Activated naive CD4-positive, alpha-beta T cell treated with anti-CD3 and anti-CD28 coated beads, Interleukin-2, amount 50 U/mL, for 24 hours (primary cell): Measurements from ENCODE around the gene GOLGA6B.
"Not testable (repeated sequence)": the region's sequence is repeated elsewhere in the genome, so short reads cannot be mapped to it uniquely, and the experiment has no call there.

ENCODE experiments used
- H3K27ac Mint-ChIP-seq: one replicate; pipeline ENCODE4 v1.8.0; 2021; ENCODE audit warnings: mild to moderate bottlenecking, mixed read lengths
- H3K27me3 Mint-ChIP-seq: one replicate; pipeline ENCODE4 v1.8.0; 2021; ENCODE audit warnings: mixed read lengths
- H3K36me3 Mint-ChIP-seq: one replicate; pipeline ENCODE4 v1.8.0; 2021; ENCODE audit warnings: mixed read lengths
- H3K4me1 Mint-ChIP-seq: one replicate; pipeline ENCODE4 v1.8.0; 2021; ENCODE audit warnings: mixed read lengths
- H3K4me3 Mint-ChIP-seq: one replicate; pipeline ENCODE4 v1.8.0; 2021; ENCODE audit warnings: mild to moderate bottlenecking, mixed read lengths
- H3K9me3 Mint-ChIP-seq: one replicate; pipeline ENCODE4 v1.8.0; 2021; ENCODE audit warnings: mixed read lengths

The GOLGA6B gene

GRCh38 chr15:72654397-72654796 lies at the start of gene GOLGA6B:
GOLGA6B (plus strand) TSS chr15:72654697; CDS start chr15:72654738, 41 bp downstream.
- not testable (repeated sequence) for H3K4me3 Mint-ChIP-seq, H3K27me3 Mint-ChIP-seq, H3K36me3 Mint-ChIP-seq, H3K4me1 Mint-ChIP-seq, H3K9me3 Mint-ChIP-seq, H3K27ac Mint-ChIP-seq

GRCh38 chr15:72604794-72605193 lies 49.7 kb upstream of the GOLGA6B start:
- H3K4me3 Mint-ChIP-seq = no peak overlapping the region

GRCh38 chr15:72608084-72608483 lies 46.4 kb upstream of the GOLGA6B start:
- not testable (repeated sequence) for H3K27ac Mint-ChIP-seq, H3K4me1 Mint-ChIP-seq, H3K27me3 Mint-ChIP-seq, H3K9me3 Mint-ChIP-seq, H3K4me3 Mint-ChIP-seq, H3K36me3 Mint-ChIP-seq

More at GRCh38 chr15:72604794-72605193, 49.7 kb upstream of the GOLGA6B start:
- H3K4me1 Mint-ChIP-seq = no peaks in the 10 kb centered on the region
- no peaks in the 10 kb centered on the region for H3K27me3 Mint-ChIP-seq
- no peak overlapping the region for H3K27ac Mint-ChIP-seq
- no peaks in the 10 kb centered on the region for H3K9me3 Mint-ChIP-seq
- peaks cover 6% of the 10 kb centered on the region for H3K36me3 Mint-ChIP-seq

- no peaks in the 10 kb centered on the region for H3K9me3 Mint-ChIP-seq
- no peaks in the 10 kb centered on the region for H3K27me3 Mint-ChIP-seq
- peaks cover 6% of the 10 kb centered on the region for H3K36me3 Mint-ChIP-seq
- no peaks in the 10 kb centered on the region for H3K4me1 Mint-ChIP-seq
- no peak overlapping the region for H3K4me3 Mint-ChIP-seq
- H3K27ac Mint-ChIP-seq = no peak overlapping the region
Observed at GRCh38 chr15:72609862-72610261, 44.6 kb upstream of the GOLGA6B start.

- H3K4me3 Mint-ChIP-seq, H3K9me3 Mint-ChIP-seq, H3K4me1 Mint-ChIP-seq, H3K27ac Mint-ChIP-seq, H3K36me3 Mint-ChIP-seq, H3K27me3 Mint-ChIP-seq: not testable (repeated sequence)
Observed at GRCh38 chr15:72612324-72612723, 42.2 kb upstream of the GOLGA6B start.

- Mint-ChIP-seq H3K27ac (no peak overlapping the region), H3K4me1 (peaks cover 6% of the 10 kb centered on the region), H3K9me3 (no peaks in the 10 kb centered on the region), H3K27me3 (no peaks in the 10 kb centered on the region), H3K36me3 (no peaks in the 10 kb centered on the region), H3K4me3 (no peak overlapping the region)
Observed at GRCh38 chr15:72614810-72615532, 39.5 kb upstream of the GOLGA6B start.

GRCh38 chr15:72615533-72616233 lies 38.8 kb upstream of the GOLGA6B start:
- H3K4me1 Mint-ChIP-seq, H3K27ac Mint-ChIP-seq, H3K27me3 Mint-ChIP-seq, H3K36me3 Mint-ChIP-seq, H3K4me3 Mint-ChIP-seq, H3K9me3 Mint-ChIP-seq: not testable (repeated sequence)

GRCh38 chr15:72616491-72617210 lies 37.8 kb upstream of the GOLGA6B start:
- peaks cover 6% of the 10 kb centered on the region for H3K4me1 Mint-ChIP-seq
- no peaks in the 10 kb centered on the region for H3K27me3 Mint-ChIP-seq
- H3K27ac Mint-ChIP-seq = no peak overlapping the region
- no peaks in the 10 kb centered on the region for H3K36me3 Mint-ChIP-seq
- H3K4me3 Mint-ChIP-seq = no peak overlapping the region
- H3K9me3 Mint-ChIP-seq = no peaks in the 10 kb centered on the region

GRCh38 chr15:72623854-72624253 lies 30.6 kb upstream of the GOLGA6B start:
- not testable (repeated sequence) for H3K36me3 Mint-ChIP-seq, H3K4me3 Mint-ChIP-seq, H3K27me3 Mint-ChIP-seq, H3K4me1 Mint-ChIP-seq, H3K9me3 Mint-ChIP-seq, H3K27ac Mint-ChIP-seq

- not testable (repeated sequence) for H3K4me3 Mint-ChIP-seq, H3K27me3 Mint-ChIP-seq, H3K27ac Mint-ChIP-seq, H3K36me3 Mint-ChIP-seq, H3K4me1 Mint-ChIP-seq, H3K9me3 Mint-ChIP-seq
Observed at GRCh38 chr15:72626153-72626552, 28.3 kb upstream of the GOLGA6B start.

GRCh38 chr15:72628249-72629067 lies 26.0 kb upstream of the GOLGA6B start:
- not testable (repeated sequence) for H3K4me1 Mint-ChIP-seq, H3K9me3 Mint-ChIP-seq, H3K36me3 Mint-ChIP-seq, H3K27ac Mint-ChIP-seq, H3K4me3 Mint-ChIP-seq, H3K27me3 Mint-ChIP-seq

GRCh38 chr15:72629068-72629570 lies 25.4 kb upstream of the GOLGA6B start:
- H3K4me1 Mint-ChIP-seq, H3K36me3 Mint-ChIP-seq, H3K27me3 Mint-ChIP-seq, H3K4me3 Mint-ChIP-seq, H3K27ac Mint-ChIP-seq, H3K9me3 Mint-ChIP-seq: not testable (repeated sequence)

- not testable (repeated sequence) for H3K4me1 Mint-ChIP-seq, H3K9me3 Mint-ChIP-seq, H3K36me3 Mint-ChIP-seq, H3K4me3 Mint-ChIP-seq, H3K27me3 Mint-ChIP-seq, H3K27ac Mint-ChIP-seq
Observed at GRCh38 chr15:72636519-72637282, 17.8 kb upstream of the GOLGA6B start.

GRCh38 chr15:72639759-72640483 lies 14.6 kb upstream of the GOLGA6B start:
- H3K27ac Mint-ChIP-seq, H3K4me3 Mint-ChIP-seq, H3K4me1 Mint-ChIP-seq, H3K27me3 Mint-ChIP-seq, H3K36me3 Mint-ChIP-seq, H3K9me3 Mint-ChIP-seq: not testable (repeated sequence)
